Right atrium auricular region (tissue), 2 donors: Measurements from ENCODE around the gene FADS3. TPM values are rescaled to one million over a fixed set of nuclear protein-coding genes. Genes with fewer than 3 reads are reported as not detected.
A peak's percentile ranks its signal among the peaks of the same experiment; 100 is the strongest.

Source experiments
- DNase-seq: peaks from one replicate; pipeline ENCODE4 v3.0.0-alpha.2; 2019; ENCODE audit warnings: low spot score
- H3K27ac ChIP-seq, 2 donors: fragments of 200-600 bp; sonication (generic); 1 replicate in 1 of 2; 2 replicates in 1 of 2; pipeline ENCODE4 v1.5.1; 2016 to 2019
- H3K27me3 ChIP-seq, 2 donors: fragments of 200-600 bp; sonication (generic); one replicate each; pipeline versions ENCODE4 v1.5.1 to v1.6.0; 2017 to 2019
- H3K36me3 ChIP-seq: fragments of 200-600 bp; sonication (generic); one replicate; pipeline ENCODE4 v1.5.1; 2016
- H3K4me1 ChIP-seq, 2 donors: fragments of 200-600 bp; sonication (generic); one replicate each; pipeline versions ENCODE4 v1.5.1 to v1.6.0; 2017 to 2019
- H3K4me3 ChIP-seq, 2 donors: fragments of 200-600 bp; sonication (generic); 1 replicate in 1 of 2; 2 replicates in 1 of 2; pipeline ENCODE4 v1.5.1; 2017 to 2019; ENCODE audit warnings: mild to moderate bottlenecking in 1 of 2, moderate library complexity in 1 of 2
- H3K9me3 ChIP-seq, 2 donors: fragments of 200-600 bp; sonication (generic); one replicate each; pipeline ENCODE4 v1.5.1; 2019
- total RNA-seq, 2 donors: library from RNA; depleted of rRNA; stranded (reverse); fragments of >200 nt; gene quantifications; one replicate each; pipeline ENCODE4 v1.1.0, GENCODE V29; 2016
- TF ChIP-seq, protein P1 (sequence below), 2 donors: fragments of 200-600 bp; sonication (generic); IDR thresholded peaks; one replicate each; pipeline ENCODE4 v1.5.1; 2019; ENCODE audit warnings: antibody characterized with exemption in 2 of 2

Gene FADS3
- total RNA-seq, 2 donors from 2014 or later: 48.7 to 93.0 TPM

DNA sequence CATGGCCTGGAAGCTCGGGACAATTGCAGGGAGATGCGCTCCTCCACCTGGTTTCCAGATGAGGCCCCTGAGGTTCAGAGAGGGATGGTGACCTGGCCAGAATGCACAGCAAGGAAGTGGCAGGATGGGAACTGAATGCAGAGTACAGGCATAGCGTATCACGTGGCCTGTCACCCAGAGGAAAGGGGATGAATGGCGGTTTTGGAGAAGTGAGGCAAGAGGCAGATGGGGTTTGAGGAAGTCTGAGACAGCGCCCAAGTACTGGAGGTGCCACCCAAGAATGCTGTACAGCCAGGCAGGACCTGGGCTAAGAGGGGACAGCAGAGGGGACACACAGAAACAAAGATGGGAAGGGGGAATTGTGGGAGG lies 21.2 kb upstream of the FADS3 start:
- Histone ChIP-seq H3K4me1 (peaks cover 0 to 48% of the 10 kb centered on the region in 2 donors), H3K36me3 (peaks cover 6% of the 10 kb centered on the region), H3K9me3 (no peaks in the 10 kb centered on the region), H3K27ac (peak overlapping the region in 1 of 2 donors; percentile 31), H3K4me3 (no peak overlapping the region), H3K27me3 (no peaks in the 10 kb centered on the region)
- no peak for DNase-seq
- TF ChIP-seq, protein P1, sequence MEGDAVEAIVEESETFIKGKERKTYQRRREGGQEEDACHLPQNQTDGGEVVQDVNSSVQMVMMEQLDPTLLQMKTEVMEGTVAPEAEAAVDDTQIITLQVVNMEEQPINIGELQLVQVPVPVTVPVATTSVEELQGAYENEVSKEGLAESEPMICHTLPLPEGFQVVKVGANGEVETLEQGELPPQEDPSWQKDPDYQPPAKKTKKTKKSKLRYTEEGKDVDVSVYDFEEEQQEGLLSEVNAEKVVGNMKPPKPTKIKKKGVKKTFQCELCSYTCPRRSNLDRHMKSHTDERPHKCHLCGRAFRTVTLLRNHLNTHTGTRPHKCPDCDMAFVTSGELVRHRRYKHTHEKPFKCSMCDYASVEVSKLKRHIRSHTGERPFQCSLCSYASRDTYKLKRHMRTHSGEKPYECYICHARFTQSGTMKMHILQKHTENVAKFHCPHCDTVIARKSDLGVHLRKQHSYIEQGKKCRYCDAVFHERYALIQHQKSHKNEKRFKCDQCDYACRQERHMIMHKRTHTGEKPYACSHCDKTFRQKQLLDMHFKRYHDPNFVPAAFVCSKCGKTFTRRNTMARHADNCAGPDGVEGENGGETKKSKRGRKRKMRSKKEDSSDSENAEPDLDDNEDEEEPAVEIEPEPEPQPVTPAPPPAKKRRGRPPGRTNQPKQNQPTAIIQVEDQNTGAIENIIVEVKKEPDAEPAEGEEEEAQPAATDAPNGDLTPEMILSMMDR (IDR thresholded peaks at IDR 0.05): no peak

DNA sequence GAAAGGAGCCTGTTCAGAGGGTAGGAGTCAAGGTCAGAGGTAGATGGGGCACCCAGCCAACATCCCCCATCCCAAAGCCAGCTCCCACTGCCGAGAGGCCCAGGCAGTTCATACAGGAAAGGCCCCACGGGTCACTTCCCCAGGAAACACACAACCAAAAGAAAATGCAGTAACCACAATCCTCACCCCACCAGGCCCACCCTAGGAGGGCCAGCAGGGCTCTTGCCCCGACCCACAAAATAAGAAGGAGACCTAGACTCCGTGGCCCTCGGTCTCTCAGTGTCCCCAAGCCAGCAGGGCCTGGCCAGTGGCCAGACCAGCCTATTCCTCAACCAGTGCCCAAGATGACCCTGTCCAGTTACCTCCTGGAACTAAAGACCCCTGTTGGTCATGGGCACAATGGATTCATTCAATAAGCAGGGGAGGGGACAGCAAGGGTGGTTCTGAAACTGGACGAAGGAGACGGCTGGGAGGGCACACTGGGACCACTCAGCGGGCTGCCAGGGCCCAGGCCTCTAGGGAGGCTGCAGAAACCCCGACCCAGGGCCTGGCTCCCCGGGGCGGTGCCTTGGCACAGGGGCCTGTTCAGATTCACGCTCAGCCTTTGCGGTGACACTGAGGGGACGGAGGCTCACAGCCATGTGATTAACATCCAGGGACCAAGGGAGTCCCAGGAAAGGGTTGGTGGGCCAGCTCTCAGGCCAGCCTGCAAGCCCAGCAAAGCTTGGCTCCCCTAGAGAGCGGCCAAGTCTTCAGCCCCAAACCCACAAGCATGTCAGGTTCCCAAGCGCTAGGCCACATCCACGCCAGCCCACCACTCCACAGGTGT lies 20.6 kb upstream of the FADS3 start:
- H3K9me3 ChIP-seq: no peaks in the 10 kb centered on the region
- DNase-seq: no peak
- peak overlapping the region in 1 of 2 donors; percentile 31 for H3K27ac ChIP-seq

DNA sequence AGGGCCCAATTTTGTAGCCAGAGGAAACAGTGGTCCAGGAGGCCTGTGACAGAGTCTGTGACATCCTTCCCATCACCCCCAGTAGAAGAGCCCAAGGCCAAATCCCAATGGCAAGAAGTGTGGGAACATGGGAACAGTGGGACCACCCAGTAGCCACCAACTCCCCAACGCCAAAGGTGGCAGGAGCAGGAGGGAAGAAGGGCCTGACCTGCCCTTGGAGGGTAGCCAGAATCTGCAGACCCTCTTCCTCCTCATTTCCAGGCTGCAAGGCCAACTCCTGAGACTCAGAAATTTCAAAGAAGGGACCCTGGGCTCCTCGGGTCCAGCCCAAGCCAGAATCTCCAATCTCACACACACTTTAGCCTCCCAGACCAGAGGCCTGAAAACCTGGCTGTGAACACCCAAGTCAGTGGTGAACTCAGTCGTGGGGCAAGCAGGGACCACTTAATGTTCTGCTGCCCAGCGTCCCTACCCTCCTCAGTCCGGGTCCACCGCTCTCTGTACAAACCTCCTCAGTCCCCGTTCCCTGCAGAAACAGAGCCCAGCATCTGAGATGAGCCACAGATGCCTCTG lies 19.9 kb upstream of the FADS3 start:
- Histone ChIP-seq H3K9me3 (no peaks in the 10 kb centered on the region), H3K36me3 (peaks cover 19% of the 10 kb centered on the region), H3K4me3 (no peak overlapping the region), H3K27me3 (no peaks in the 10 kb centered on the region), H3K27ac (peak overlapping the region; percentile 31 to 40), H3K4me1 (peaks cover 0 to 43% of the 10 kb centered on the region in 2 donors)
- TF ChIP-seq, protein P1 (IDR thresholded peaks at IDR 0.05): no peak
- no peak for DNase-seq

More for the DNA sequence above, 20.6 kb upstream of the FADS3 start:
- peaks cover 0 to 46% of the 10 kb centered on the region in 2 donors for H3K4me1 ChIP-seq
- TF ChIP-seq, protein P1 (IDR thresholded peaks at IDR 0.05): no peak
- no peaks in the 10 kb centered on the region for H3K27me3 ChIP-seq
- no peak overlapping the region for H3K4me3 ChIP-seq
- peaks cover 12% of the 10 kb centered on the region for H3K36me3 ChIP-seq

DNA sequence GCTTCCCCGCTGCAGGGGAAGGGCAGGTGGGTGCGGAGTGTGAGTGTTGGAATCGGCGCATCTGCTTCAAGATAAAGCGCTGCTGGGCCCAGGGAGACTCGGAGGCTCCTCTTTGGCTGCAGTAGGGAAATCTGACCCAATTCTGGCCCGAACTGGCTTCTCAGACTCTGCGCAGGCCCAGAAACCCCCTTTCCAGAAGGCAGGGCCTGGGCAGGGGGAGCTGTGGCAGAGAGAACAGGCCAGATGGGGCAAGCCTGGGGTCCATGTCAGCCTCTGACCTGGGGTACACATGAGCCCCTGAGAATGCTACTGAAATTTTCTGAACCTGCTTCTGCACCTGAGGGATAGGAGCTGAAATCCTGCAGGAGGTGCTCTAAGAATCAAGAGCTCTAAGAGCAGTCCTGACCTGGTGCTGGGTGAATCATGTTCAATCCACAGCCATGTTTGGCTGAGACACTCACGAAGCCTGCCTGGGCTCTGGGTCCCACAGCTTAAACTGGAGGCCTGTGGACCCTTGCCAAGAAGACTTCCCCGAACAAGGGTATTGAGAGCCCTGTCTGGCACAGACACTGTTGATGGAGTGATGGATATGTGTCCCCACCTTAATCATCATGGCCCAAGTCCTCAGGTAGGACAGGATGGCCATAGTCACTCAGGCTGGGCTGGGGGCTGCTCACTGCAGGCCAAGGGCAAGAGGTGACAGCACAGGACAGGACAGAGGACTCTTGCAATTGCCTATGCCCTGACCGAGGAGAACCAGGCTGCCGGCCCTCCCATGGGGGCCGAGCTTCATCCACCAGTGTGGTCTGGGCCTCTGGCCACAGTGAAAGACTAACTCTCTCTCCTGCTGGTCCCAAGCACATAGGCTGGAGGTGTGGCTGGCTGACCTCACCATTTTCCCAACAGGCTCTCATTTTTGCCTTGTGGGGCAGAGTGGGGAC lies 19.1 kb upstream of the FADS3 start:
- Histone ChIP-seq H3K27me3 (no peaks in the 10 kb centered on the region), H3K9me3 (no peaks in the 10 kb centered on the region), H3K4me3 (no peak overlapping the region), H3K36me3 (peaks cover 26% of the 10 kb centered on the region), H3K27ac (peak overlapping the region in 1 of 2 donors; percentile 40), H3K4me1 (peaks cover 0 to 43% of the 10 kb centered on the region in 2 donors)
- TF ChIP-seq, protein P1 (IDR thresholded peaks at IDR 0.05): no peak
- DNase-seq: no peak

DNA sequence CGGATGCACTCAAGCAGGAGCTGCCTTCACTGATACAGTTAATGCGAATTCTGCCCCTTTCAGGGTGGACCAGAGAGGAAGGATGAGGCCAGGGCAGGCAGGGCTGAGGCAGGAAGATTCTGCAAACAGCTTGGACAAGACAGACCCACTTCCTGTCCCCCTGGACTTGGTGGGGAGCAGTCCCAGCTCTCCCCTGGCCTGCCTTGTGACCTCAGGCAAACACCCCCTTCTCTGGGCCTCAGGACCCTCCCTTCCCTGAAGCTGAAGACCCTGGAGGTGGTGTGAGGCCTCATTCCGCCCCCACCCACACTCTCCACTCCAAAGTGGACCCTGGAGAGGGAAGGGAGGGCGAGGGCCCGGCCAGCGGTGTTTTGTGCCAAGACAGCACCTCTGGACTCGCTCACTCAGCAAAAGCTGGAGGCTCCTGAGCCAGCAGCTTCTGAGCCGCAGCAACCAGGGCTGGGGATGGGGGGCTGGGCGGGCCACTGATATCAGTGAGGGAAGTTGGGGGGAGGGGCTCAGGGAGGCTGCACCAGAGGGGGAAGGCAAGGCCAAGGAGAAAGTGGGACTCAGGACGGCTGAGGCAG lies 17.5 kb upstream of the FADS3 start:
- Histone ChIP-seq H3K4me1 (peaks cover 0 to 43% of the 10 kb centered on the region in 2 donors), H3K9me3 (no peaks in the 10 kb centered on the region), H3K27me3 (no peaks in the 10 kb centered on the region), H3K36me3 (peaks cover 34% of the 10 kb centered on the region), H3K27ac (peak overlapping the region; percentile 8 to 27), H3K4me3 (no peak overlapping the region)
- no peak for DNase-seq
- TF ChIP-seq, protein P1 (IDR thresholded peaks at IDR 0.05): no peak
